ENCODE data around the gene DPPA2. TPM values are rescaled to one million over a fixed set of nuclear protein-coding genes. Genes with fewer than 3 reads are reported as not detected.

DPPA2 gene
- total and polyA plus RNA-seq, 2 of the 8 experiments (the other 6 are each of a cell fraction or from before 2014, with no cell fraction given): 7.8 to 12.6 TPM

- TF ChIP-seq CHD7 (IDR thresholded peaks at IDR 0.05; ENCODE audit: insufficient replicate concordance, low read length): no peak
- TF ChIP-seq RBBP5 (IDR thresholded peaks at IDR 0.05; ENCODE audit: borderline replicate concordance, low read depth, low read length): no peak
- TF ChIP-seq ZNF274 (IDR thresholded peaks at IDR 0.05; ENCODE audit: borderline replicate concordance, extremely low read depth, low read length): no peak
- no peak for TF ChIP-seq CTCF (IDR thresholded peaks at IDR 0.05; ENCODE audit: control extremely low read depth in 1 of 3, insufficient read depth in 1 of 3, low read depth in 1 of 3, low read length in 3 of 3)
- no peak for TF ChIP-seq CEBPB (IDR thresholded peaks at IDR 0.05; ENCODE audit: low read depth, low read length)
- TF ChIP-seq RXRA (IDR thresholded peaks at IDR 0.05; ENCODE audit: insufficient read depth, low read depth, low read length): no peak
- no peak for TF ChIP-seq MAX (IDR thresholded peaks at IDR 0.05)
Measured at GRCh38 chr3:109346770-109347295, 30.5 kb upstream of the DPPA2 start (continued).
